HG03135 (cell line): ENCODE measurements around the gene DNAH8.
A peak's percentile ranks its signal among the peaks of the same experiment; 100 is the strongest.
"Not testable (repeated sequence)": the region's sequence is repeated elsewhere in the genome, so short reads cannot be mapped to it uniquely, and the experiment has no call there.

Source experiments
- ATAC-seq: cut with Tn5 transposase; IDR thresholded peaks from one replicate; pipeline ENCODE4 v1.9.1; 2021; ENCODE audit warnings: mild to moderate bottlenecking, moderate library complexity; ENCODE audit not compliant: unreplicated experiment

The DNAH8 gene

DNA sequence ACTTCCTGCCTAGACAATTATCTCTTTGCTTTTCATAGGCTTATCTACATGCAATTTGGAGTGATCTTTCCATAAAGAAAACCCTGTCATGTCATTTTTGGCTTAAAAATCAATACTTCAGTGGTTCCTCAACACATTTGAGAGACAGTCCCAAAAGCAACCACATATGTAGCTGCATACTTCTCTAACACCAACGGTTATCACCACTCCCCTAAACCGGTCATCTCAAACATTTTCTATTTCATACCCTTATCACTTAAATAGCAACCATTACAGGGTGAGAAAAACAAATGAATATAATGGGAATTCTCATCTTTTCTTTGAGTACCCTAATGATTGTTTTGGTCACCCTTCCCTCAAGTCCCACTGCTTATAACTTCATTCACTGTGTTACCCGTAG lies 17.3 kb upstream of the DNAH8 start:
- ATAC-seq, result no peak

DNA sequence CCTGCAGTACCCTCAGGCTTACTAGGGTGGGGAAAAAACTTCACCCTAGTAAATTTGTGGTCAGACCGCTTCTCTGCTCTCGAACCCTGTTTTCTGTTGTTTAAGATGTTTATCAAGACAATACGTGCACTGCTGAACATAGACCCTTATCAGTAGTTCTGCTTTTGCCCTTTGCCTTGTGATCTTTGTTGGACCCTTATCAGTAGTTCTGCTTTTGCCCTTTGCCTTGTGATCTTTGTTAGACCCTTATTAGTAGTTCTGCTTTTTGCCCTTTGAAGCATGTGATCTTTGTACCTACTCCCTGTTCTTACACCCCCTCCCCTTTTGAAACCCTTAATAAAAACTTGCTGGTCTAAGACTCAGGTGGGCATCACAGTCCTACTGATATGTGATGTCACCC lies 15.4 kb upstream of the DNAH8 start:
- not testable (repeated sequence) for ATAC-seq

GRCh38 chr6:38701551-38701950 lies 13.6 kb upstream of the DNAH8 start:
- ATAC-seq, result no peak

DNA sequence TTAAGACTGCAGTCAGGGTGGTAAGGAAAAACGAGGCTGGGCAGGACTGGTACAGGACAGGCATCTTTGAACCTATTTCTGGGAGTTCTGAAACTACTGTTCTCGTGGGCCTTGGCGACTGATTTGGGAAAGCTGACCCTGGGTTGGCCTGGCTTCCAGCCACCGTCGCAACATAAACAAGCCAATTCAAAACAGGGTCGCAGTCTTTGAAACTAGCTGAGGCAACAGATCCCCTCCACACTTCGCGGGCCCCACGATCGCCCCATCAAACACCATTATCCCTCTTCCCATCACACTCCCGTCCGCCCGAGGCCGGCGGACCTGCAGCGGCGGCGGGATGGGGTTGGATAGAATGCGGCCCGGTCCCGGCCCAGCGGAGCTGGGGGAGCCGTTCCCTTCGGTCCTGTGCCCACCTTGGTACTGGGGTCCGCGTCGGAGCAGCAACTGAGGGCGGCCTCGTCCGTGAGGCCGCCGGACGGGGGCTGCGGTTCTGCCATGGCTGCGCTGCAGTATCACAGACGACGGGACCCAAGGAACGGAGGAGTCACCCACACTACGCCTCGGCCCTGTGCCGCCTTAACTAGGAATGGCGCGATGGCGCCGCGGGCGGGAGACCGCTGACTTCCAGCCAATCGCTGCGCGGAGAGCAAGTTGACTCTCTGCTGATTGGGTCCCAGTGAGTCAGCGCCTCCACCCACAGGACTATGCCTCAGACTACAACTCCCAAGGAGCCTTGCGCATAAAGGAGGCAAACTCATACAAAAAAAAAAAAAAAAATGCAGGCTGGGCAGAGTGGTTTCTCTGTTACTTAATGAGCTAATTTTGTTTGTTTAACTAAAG lies 12.3 kb upstream of the DNAH8 start, which contains the start of gene GLO1:
TSS of gene GLO1 (minus strand) at position 588 of the 840 bp plus-strand sequence. CDS start at position 497, 91 bp downstream.
- peak; percentile 99 for ATAC-seq

- ATAC-seq, result no peak
These were observed 11.0 kb upstream of the DNAH8 start for GRCh38 chr6:38703949-38704590.

DNA sequence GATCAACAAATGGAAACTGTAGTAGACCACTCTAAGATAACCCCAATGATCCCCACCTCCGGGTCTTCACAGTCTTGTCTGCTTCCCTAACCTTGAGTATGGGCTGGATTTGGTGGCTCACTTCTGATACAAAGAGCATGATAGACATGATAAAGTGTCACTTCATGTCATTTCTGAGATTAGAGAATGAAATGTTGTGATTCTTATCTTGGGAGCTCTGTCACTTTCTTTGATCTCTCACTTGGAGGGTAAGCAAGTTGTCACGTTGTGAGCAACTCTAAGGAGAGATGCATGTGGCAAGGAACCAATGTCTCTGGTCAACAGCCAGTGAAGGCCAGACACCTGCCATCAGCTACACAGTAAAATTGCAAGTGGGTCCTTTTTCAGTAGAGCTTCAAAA lies 9.2 kb upstream of the DNAH8 start:
- ATAC-seq, result no peak

DNA sequence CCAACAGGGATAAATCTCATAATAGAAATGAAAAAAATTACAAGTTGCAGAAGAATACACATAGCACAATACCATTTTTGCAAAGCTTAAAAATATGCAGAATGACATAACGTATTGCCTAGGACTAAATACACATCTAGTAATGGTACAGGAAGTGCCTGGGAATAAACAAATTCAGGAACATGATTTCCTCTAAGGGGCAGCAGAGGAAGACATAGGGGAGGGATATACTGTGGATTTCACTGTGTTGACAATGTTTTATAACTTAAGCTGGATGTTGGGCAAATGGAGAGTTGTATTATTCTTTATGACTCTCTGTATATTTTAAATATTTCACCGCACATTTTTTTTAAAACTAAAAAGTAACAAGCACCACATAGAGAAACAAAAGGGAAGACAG lies 6.6 kb upstream of the DNAH8 start:
- ATAC-seq, result no peak

DNA sequence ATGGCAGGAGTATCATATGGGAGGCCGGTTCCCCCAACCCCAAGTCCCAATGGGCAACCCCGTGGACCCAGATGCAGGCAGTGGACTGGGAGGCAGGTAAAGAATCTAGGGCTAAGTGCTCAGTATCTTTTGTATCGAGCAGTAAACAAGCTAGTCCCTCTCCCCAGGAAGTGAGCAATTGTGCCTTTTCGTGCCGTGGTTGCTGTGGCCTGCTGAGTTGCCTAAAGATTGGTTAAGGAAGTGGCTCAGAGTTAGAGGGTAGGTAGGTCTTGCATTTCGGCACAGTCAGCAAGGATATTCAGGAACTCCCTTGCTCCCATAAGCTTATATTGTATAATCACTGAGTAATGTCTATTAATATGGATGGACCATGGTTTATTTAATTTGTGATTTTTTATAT lies 1.3 kb upstream of the DNAH8 start:
- ATAC-seq, result no peak

DNA sequence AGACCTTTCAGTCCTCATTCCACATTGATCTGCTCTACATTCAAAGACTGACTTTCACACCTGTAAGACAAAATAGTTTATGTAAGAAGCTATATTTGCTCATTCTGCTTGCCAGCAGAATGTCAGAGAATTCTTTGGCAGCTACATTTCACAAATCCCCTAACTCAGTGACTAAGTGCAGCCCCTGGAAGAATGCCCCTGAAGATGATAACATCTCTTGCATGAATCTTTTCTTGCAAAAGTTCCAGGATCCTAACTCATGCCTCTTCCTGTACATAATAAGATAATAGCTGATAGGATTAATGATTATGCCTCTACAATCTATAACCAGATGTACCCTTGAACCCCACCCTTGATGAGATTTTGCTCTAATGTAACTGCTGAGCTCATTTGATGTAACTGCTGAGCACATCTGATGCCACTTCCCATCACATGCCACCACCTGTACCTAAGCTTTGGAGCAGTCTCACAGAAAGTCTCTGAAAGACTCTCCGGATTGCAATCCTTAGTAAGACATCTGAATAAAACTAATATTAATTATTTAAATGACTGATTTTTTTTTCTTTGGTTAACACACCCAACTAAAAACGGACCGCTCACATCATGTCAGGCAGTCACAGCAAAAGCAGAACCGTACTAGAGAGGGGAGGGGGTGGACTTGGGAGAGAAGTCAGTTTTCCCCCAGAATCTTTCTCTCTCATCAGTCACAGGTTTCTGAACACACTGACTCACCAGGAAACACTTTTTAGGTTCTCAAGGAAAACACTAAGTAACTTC lies 684 bp upstream of the DNAH8 start:
- no peak for ATAC-seq

GRCh38 chr6:38716825-38717224 lies 1.7 kb downstream of the DNAH8 start:
- no peak for ATAC-seq

GRCh38 chr6:38719358-38719757 lies 4.2 kb downstream of the DNAH8 start:
- no peak for ATAC-seq

DNA sequence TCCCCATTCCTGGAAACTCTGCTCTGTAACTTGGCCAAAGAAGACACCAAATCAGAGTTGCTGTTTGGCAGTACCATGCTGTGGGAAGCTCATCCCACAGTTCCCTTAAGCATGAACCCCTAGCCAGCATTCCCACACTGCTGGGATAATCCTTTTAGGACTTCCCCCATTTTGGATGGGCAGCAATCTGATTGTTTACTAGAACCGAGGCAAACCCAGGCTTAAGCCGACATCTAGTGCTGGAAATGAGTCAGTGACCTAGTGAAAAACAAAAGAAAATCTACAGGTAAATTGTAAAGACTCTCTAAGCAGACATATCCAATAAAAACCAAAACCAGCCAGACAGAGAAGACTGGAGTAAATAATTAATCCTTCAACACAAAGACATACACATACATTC lies 5.2 kb downstream of the DNAH8 start:
- ATAC-seq, result no peak

DNA sequence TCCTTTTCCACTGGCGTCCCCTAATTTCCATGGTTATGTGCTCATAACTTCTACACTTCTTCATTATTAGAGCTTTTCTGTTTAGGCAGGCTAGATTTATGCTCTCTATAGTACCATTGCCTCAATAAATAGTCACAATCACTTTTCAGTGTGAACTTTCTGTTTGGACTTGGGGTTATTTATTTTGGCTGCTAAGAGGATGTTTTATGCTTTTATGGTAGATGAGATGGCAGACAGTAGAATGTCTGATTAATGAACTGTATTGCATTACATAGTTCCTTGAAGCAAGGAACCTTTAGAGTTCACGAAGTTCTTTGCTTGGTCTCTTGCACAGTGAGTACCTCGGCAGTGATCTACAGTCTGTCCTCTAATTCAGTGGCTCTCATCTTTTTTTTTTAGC lies 6.9 kb downstream of the DNAH8 start:
- no peak for ATAC-seq

DNA sequence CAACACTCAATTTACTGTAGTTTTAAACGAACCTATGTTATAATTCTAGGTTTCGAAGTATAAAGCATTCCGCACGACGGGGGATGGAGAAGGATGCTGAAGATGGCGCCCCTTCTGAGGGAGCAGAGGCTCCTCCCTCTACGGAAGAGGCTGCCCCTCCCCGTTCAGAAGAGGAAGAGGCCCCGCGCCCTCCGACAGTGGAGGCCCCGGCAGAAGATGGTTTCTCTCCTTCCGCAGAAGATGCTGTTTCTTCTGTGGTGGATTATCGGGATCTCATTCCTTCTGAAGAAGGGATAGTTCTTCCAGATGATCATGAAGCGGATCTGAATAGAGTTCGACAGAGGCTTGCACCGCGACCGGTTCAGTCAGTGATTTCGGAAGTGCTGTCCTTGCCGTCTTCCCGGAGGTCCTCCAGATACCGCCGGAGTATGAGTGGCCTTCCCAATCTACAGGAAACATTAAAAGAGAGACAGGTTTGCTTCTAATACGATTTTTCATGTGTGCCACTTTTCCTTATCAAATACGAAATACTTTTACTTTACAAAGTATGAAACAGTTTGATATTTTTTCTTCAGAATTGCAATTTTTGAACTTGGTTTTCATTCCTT lies 7.7 kb downstream of the DNAH8 start:
- no peak for ATAC-seq

GRCh38 chr6:38723783-38724182 lies 8.7 kb downstream of the DNAH8 start:
- no peak for ATAC-seq

GRCh38 chr6:38724343-38724742 lies 9.2 kb downstream of the DNAH8 start:
- no peak for ATAC-seq

- no peak for ATAC-seq
These were observed 10.5 kb downstream of the DNAH8 start for GRCh38 chr6:38725414-38726183.

GRCh38 chr6:38728203-38728602 lies 13.1 kb downstream of the DNAH8 start:
- no peak for ATAC-seq

DNA sequence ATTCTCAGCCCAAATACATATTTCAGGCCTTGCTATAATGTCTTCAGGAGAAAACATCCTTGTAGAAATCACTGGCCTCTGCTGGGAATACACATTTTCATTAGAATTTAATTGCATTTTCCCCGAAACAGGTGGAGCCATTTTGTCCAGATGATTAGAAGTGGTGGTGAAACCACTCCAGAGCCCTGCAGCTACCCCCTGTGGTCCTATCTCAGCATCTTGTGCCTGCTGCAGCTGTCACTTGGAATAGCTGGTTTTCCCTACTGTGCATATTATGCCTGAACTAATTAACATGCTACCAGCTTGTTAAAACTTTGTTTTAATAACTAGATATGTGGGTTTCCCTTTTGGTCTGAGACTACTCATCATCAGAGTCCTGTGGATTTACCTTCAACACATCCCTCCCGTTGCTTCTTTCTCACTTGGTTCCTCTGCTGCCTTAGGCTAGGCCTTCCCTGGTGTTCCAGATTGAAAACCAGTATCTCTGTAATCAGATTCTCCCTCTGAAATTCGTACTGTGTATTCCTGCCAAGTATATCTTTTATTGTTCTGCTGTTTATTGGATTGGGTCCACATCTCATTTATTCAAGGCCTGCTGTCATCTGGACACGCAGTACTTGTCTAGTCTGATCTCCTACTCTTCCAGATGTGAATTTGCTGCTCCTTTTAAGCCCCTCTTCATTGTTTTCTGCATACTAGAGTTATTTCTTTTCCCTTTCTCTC lies 15.2 kb downstream of the DNAH8 start:
- no peak for ATAC-seq

GRCh38 chr6:38736951-38737350 lies 21.8 kb downstream of the DNAH8 start:
- ATAC-seq, result no peak
